HG03108 (cell line): ENCODE measurements around the gene HP1BP3.

Source experiments
- ATAC-seq: cut with Tn5 transposase; IDR thresholded peaks from one replicate; pipeline ENCODE4 v1.9.1; 2021; ENCODE audit warnings: moderate library complexity; ENCODE audit not compliant: unreplicated experiment

The HP1BP3 gene

DNA sequence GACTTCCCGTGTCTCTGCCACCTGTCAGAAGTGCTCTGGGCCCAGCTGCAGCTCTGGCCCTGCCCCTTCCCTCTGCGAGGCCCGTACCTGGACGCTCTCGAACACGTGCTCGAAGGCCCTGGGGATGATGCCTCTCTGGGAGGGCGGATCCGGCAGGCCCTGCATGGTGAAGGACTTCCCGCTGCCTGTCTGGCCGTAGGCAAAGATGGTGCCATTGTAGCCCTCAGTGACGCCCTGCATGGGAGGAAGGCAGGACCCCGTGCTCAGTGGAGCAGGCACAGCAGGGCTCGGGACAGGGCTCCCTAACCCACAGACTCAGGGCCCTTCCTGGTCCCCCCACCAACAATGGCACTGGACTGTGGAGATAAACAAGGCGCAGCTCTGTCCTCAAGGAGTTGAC is 71.7 kb downstream of the HP1BP3 start:
- no peak for ATAC-seq

GRCh38 chr1:20713440-20713839 is 73.7 kb downstream of the HP1BP3 start:
- no peak for ATAC-seq

GRCh38 chr1:20712215-20712577 is 74.9 kb downstream of the HP1BP3 start:
- no peak for ATAC-seq

DNA sequence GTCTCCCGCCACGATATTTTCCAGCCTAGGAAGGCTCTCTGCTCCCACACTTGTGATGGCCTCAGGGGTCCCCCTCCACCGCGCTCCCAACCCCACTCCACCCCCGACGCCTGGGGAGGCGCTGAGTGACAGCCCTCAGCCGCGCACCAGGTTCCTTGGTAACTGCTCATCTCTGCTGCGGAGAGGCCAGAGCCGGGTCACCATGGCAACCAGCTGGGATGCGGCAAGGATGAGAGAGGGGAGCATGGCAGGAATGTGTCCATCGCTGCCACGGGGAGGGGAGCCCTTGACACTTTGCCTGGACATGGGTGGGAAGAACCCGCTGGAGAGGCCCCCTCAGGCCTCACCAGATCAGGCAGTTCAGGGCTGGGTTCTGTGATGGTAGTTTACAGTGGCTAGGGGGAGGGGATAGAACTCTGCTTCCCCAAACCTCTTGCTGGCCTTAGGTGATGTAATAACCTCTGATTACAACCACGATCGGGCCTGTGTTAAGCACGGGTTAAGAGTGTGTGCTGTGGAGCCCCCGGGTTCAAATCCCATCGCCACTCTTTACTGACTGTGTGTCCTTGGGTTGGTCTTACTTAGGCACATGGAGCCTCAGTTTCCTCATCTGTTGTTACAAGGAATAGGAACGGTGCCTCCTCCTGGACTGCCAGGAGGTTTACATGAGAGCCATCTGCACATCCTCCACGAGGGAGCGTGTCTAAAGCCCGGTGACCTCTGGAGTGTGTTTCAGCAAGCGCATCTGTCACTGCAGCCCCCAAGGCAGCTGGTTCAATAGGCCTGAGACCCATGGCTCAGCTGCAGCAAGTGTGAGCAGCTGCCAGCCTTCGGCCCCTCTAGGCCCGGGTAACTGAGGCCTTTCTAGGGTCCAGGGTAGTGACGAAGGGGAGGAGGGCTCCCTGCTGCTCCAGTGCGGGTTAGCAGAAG is 75.6 kb downstream of the HP1BP3 start:
- ATAC-seq, result no peak

DNA sequence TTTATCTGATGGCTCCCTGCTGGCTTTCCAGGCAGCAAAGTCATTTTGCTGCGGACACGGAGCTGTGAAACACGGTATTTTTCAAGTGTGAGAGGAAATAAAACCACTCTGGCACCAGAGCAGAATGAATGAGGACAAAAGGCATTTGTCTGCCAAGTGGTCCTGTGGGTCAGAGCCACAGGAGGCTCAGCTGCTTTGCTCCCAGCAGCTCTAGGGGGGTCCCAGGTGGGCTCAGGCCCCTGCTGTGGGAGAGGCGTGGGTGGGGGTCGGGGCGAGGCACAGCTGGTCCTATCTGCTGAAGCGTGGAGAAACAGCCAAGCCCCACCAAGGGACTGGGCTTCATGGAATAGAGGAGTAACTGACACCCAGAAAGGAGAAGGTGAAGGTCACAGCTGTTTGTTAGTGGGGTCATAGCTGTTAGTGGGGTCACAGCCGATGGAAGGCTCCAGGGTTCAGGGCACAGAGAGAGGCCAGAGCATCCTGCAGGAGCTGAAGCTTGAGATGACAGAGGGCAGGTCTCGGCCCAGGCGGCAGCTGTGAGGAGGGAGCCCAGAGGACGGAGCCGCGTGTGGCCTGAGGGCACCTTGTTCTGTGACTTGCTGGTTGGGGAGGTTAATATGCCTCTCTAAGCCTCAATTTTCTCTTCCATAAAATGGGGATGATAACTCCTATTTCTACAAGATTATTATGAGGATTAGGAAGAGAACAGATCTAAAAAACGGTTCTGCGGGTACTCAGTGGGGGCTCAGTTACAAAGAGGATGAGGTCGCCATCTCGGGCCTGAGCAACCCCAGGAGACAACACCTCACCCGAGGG is 76.4 kb downstream of the HP1BP3 start:
- ATAC-seq, result no peak

- ATAC-seq, result no peak
These were observed 77.2 kb downstream of the HP1BP3 start for GRCh38 chr1:20709868-20710267.

DNA sequence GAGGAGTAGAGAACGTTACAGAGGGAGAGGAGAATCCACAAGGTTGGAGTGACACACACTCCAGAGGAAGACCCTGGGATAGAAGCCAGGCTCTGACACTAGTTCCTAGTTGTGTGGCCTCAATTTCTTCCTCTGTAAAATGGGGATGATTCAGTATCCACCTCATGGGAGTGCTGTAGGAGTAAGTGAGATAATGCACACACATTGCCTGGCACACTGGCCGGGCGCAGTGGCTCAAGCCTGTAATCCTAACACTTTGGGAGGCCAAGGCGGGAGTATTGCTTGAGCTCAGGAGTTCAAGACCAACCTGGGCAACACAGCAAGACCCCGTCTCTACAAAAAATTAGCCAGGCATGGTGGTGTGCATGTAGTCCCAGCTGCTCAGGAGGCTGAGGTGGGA is 78.2 kb downstream of the HP1BP3 start:
- ATAC-seq, result no peak

DNA sequence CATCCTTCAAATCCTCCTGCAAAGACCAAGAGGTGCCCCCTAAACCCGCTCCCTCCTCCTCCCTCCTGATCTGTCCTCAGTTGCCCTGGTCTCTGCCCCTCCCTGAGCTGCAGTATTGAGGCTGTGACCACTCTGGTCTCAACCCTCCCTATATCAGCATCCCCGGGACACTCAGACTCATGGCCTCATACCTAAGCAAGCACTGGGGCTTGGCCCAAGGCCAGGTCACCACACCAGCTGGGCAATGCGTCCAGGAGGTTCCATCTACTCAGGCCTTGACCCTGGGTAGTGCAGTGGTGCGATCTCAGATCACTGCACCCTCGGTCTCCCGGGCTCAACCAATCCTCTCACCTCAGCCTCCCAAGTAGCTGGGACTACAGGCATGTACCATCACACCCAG is 79.0 kb downstream of the HP1BP3 start:
- ATAC-seq, result no peak

- no peak for ATAC-seq
These were observed 80.3 kb downstream of the HP1BP3 start for GRCh38 chr1:20706841-20707240.

- ATAC-seq, result no peak
These were observed 81.8 kb downstream of the HP1BP3 start for GRCh38 chr1:20705203-20705755.

GRCh38 chr1:20704390-20705202 is 82.5 kb downstream of the HP1BP3 start:
- ATAC-seq, result no peak

DNA sequence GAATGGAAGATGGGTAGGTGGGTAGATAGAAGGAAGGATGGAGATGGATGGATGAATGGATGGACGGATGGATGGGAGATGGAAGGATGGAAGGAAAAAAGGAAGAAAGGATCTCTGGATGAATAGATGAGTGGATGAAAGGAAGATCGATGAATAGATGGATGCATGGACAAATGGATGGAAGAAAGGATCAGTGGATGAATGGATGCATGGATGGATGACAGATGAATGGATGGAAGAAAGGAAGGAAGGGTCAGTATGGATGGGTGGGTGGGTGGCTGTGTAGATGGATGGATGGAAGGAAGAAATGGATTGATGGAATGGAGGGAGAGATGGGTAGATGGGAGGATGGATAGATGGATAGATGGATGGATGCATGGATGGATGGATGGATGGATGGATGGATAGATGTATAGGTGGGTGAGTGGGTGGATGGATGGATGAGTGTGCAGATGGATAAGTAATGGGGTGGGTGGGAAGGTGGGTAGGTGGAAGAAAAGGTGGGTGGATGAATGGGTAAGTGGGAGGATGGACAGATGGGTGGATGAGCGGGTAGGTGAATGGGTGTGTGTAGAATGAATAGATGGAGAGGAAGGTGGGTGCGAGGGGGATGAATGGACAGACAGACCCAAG is 83.9 kb downstream of the HP1BP3 start:
- ATAC-seq, result no peak

DNA sequence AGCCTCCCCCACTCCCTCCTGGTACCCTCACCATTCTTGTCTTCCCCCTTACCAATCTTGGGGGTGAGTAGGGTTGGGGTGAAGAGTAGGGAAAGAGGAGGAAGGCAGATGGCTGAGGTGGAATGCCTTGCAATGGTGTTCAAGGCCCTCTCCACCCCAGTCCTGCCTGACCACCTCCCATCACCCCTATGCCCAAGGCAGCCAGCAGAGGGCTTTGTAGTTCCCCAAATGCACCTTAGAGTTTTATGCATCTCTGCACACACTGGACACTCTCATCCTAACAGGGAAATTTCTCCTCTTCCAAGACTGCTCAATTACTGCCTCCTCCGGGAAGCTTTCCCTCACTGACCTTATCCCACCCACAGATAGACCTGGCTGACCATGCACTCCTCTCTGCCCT is 84.7 kb downstream of the HP1BP3 start:
- no peak for ATAC-seq

DNA sequence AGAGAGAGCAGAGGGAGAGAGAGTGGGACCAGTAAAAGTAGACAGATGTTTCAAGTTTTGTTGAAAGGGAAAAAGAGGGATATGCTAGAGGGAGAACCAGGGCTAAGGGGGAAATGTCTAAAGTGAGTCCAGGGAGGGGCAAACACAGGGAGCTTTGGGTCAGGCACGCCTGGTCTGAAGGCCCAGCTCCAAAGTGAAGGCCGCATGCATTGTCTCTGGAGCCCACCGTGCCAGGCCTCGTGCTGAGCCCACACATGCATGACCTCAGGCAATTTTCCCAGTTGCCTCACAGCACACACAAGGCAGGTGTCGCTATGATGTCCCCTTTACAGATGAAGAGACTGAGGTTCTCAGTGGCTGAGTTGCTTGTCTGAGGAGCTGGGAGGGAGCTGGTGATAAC is 85.3 kb downstream of the HP1BP3 start:
- no peak for ATAC-seq

GRCh38 chr1:20701446-20701845 is 85.7 kb downstream of the HP1BP3 start:
- no peak for ATAC-seq

DNA sequence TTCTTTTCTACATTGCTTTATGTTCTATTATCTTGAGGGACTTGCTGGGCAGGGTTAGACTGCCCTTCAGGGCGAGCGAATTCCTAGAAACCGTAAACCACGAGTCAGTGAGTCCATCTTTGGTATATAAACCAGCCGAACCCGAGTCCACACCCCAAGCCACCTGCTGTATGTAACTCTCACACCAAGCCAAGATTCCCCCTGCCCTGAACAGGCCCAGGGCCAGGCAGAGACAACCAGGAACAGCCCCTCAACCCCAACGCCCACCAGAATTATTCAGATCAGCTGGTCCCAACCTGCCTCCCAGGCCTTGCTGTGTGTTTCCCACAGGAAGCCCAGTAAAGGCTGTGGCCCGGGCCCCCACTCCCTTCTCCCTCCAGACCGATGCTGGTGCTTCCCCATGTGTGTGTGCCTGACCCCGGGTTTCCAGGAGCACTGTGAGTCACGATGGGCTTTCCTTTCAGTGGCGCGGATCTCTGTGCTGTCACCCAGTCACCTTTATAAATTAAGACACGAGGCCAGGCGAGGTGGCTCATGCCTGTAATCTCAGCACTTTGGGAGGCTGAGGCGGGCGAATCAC is 86.4 kb downstream of the HP1BP3 start:
- ATAC-seq, result no peak

DNA sequence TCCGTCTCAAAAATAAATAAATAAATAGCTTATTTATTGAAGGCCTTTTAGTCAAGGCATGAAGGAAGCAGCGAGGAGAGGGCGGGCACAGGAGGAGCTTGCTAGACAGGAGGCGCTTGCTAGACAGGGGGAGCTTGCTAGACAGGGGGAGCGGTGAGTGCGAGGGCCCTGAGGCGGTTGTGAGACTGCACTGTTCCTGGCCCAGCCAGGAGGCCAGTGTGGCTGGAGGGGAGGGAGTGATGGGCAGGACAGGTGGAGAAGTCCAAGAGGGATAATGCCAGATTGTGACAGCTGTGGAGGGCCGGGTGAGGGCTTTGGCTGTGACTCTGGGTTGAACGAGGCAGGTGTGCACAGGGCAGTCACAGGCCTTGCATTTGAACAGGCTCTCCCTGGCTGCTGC is 87.5 kb downstream of the HP1BP3 start:
- ATAC-seq, result no peak

GRCh38 chr1:20698195-20698910 is 88.8 kb downstream of the HP1BP3 start:
- no peak for ATAC-seq

- ATAC-seq, result no peak
These were observed 89.5 kb downstream of the HP1BP3 start for GRCh38 chr1:20697563-20697962.
